Measurements from ENCODE around the gene ENTHD1.

- TF ChIP-seq, protein P1, sequence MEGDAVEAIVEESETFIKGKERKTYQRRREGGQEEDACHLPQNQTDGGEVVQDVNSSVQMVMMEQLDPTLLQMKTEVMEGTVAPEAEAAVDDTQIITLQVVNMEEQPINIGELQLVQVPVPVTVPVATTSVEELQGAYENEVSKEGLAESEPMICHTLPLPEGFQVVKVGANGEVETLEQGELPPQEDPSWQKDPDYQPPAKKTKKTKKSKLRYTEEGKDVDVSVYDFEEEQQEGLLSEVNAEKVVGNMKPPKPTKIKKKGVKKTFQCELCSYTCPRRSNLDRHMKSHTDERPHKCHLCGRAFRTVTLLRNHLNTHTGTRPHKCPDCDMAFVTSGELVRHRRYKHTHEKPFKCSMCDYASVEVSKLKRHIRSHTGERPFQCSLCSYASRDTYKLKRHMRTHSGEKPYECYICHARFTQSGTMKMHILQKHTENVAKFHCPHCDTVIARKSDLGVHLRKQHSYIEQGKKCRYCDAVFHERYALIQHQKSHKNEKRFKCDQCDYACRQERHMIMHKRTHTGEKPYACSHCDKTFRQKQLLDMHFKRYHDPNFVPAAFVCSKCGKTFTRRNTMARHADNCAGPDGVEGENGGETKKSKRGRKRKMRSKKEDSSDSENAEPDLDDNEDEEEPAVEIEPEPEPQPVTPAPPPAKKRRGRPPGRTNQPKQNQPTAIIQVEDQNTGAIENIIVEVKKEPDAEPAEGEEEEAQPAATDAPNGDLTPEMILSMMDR (IDR thresholded peaks at IDR 0.05; ENCODE audit: insufficient read depth, low read length, poor library complexity, severe bottlenecking): no peak
- no peak for TF ChIP-seq EZH2phosphoT487 (conservative IDR thresholded peaks at IDR 0.05; ENCODE audit: low read length)
These were observed 119.5 kb downstream of the ENTHD1 start for GRCh38 chr22:39773976-39774539.

All from SU-DHL-6 (cell line).